Ishikawa (cell line): ENCODE data around the gene SESN1.

Experiments used
- CEBPB ChIP-seq: IDR thresholded peaks from 2 replicates; pipeline ENCODE4 v1.6.1; 2012
- CREB1 ChIP-seq: IDR thresholded peaks from 2 replicates; pipeline ENCODE4 v1.6.1; 2012; ENCODE audit warnings: low read depth
- EGR1 ChIP-seq: IDR thresholded peaks from 2 replicates; pipeline ENCODE4 v1.6.1; 2012
- EP300 ChIP-seq: IDR thresholded peaks from 2 replicates; pipeline ENCODE4 v1.6.1; 2012; ENCODE audit warnings: borderline replicate concordance
- FOXM1 ChIP-seq: IDR thresholded peaks from 2 replicates; pipeline ENCODE4 v1.6.1; 2012; ENCODE audit warnings: low read depth, borderline replicate concordance
- MAX ChIP-seq: IDR thresholded peaks from 2 replicates; pipeline ENCODE4 v1.6.1; 2012
- NFIC ChIP-seq: IDR thresholded peaks from 2 replicates; pipeline ENCODE4 v1.6.1; 2012
- RAD21 ChIP-seq: IDR thresholded peaks from 2 replicates; pipeline ENCODE4 v1.6.1; 2012; ENCODE audit warnings: low read depth
- REST ChIP-seq: IDR thresholded peaks from 2 replicates; pipeline ENCODE4 v1.6.1; 2012; ENCODE audit warnings: low read depth, mild to moderate bottlenecking
- TAF1 ChIP-seq: IDR thresholded peaks from 2 replicates; pipeline ENCODE4 v1.6.1; 2012; ENCODE audit warnings: low read depth, mild to moderate bottlenecking
- TCF12 ChIP-seq: IDR thresholded peaks from 2 replicates; pipeline ENCODE4 v1.6.1; 2012; ENCODE audit warnings: low read depth
- TEAD4 ChIP-seq: IDR thresholded peaks from 2 replicates; pipeline ENCODE4 v1.6.1; 2012
- USF1 ChIP-seq: IDR thresholded peaks from 2 replicates; pipeline ENCODE4 v1.6.1; 2012
- YY1 ChIP-seq: IDR thresholded peaks from 2 replicates; pipeline ENCODE4 v1.6.1; 2012; ENCODE audit warnings: low read depth
- ZBTB7A ChIP-seq: IDR thresholded peaks from 2 replicates; pipeline ENCODE4 v1.6.1; 2012; ENCODE audit warnings: low read depth

Gene SESN1

GRCh38 chr6:109021870-109022269, 72.8 kb downstream of the SESN1 start:
- TF ChIP-seq NFIC, result no peak
- no peak for TF ChIP-seq MAX
- no peak for TF ChIP-seq TAF1
- TF ChIP-seq FOXM1, result no peak
- TF ChIP-seq ZBTB7A, result no peak
- no peak for TF ChIP-seq USF1
- TF ChIP-seq TEAD4, result no peak
- TF ChIP-seq CREB1, result no peak
- TF ChIP-seq EP300, result no peak
- no peak for TF ChIP-seq YY1
- no peak for TF ChIP-seq RAD21
- no peak for TF ChIP-seq TCF12
- TF ChIP-seq EGR1, result no peak
- no peak for TF ChIP-seq REST
- TF ChIP-seq CEBPB, result no peak

GRCh38 chr6:109019911-109020310, 74.7 kb downstream of the SESN1 start:
- TF ChIP-seq ZBTB7A, result no peak
- no peak for TF ChIP-seq TCF12
- TF ChIP-seq CEBPB, result no peak
- no peak for TF ChIP-seq REST
- no peak for TF ChIP-seq TAF1
- no peak for TF ChIP-seq CREB1
- no peak for TF ChIP-seq EP300

GRCh38 chr6:109015176-109015575, 79.5 kb downstream of the SESN1 start:
- no peak for TF ChIP-seq RAD21
- TF ChIP-seq EGR1, result no peak
- TF ChIP-seq USF1, result no peak
- no peak for TF ChIP-seq TEAD4
- TF ChIP-seq YY1, result no peak
- TF ChIP-seq MAX, result no peak
- no peak for TF ChIP-seq TAF1
- TF ChIP-seq CEBPB, result no peak
- TF ChIP-seq CREB1, result no peak
- TF ChIP-seq REST, result no peak
- TF ChIP-seq EP300, result no peak
- no peak for TF ChIP-seq TCF12

- no peak for TF ChIP-seq TAF1
- no peak for TF ChIP-seq RAD21
- no peak for TF ChIP-seq MAX
- no peak for TF ChIP-seq FOXM1
- TF ChIP-seq TEAD4, result no peak
- no peak for TF ChIP-seq CREB1
- TF ChIP-seq YY1, result no peak
- TF ChIP-seq ZBTB7A, result no peak
- no peak for TF ChIP-seq EGR1
- TF ChIP-seq TCF12, result no peak
- no peak for TF ChIP-seq NFIC
- TF ChIP-seq CEBPB, result no peak
- no peak for TF ChIP-seq USF1
- TF ChIP-seq EP300, result no peak
These were observed 80.0 kb downstream of the SESN1 start for GRCh38 chr6:109014606-109015005.
